Type B pancreatic cell (in vitro differentiated cells): ENCODE data around the gene TECR. TPM values are rescaled to one million over a fixed set of nuclear protein-coding genes. Genes with fewer than 3 reads are reported as not detected.

Experiments
- DNase-seq: peaks from one replicate; pipeline ENCODE4 v3.0.0; 2021; ENCODE audit warnings: mixed read lengths; ENCODE audit not compliant: unreplicated experiment; ENCODE audit errors: extremely low spot score
- H3K27ac Mint-ChIP-seq: 2 replicates; pipeline ENCODE4 v1.8.0; 2021; ENCODE audit warnings: mild to moderate bottlenecking, mixed read lengths
- H3K27me3 Mint-ChIP-seq: 2 replicates; pipeline ENCODE4 v1.8.0; 2021; ENCODE audit warnings: mixed read lengths
- H3K36me3 Mint-ChIP-seq: 2 replicates; pipeline ENCODE4 v1.8.0; 2021; ENCODE audit warnings: mixed read lengths
- H3K4me1 Mint-ChIP-seq: one replicate; pipeline ENCODE4 v1.8.0; 2021; ENCODE audit warnings: mixed read lengths; ENCODE audit not compliant: unreplicated experiment
- H3K4me3 Mint-ChIP-seq: 2 replicates; pipeline ENCODE4 v1.8.0; 2021; ENCODE audit warnings: mild to moderate bottlenecking, mixed read lengths
- H3K9me3 Mint-ChIP-seq: 2 replicates; pipeline ENCODE4 v1.8.0; 2021; ENCODE audit warnings: mixed read lengths
- total RNA-seq: library from RNA; stranded (reverse); gene quantifications from 2 replicates; pipeline ENCODE4 v1.2.1, GENCODE V29; 2021; ENCODE audit warnings: low replicate concordance
- TF ChIP-seq, protein P1 (sequence below): fragments of 200-600 bp; sonication (generic); conservative IDR thresholded peaks from 2 replicates; pipeline ENCODE4 v1.5.0; 2021; ENCODE audit warnings: antibody characterized with exemption, mild to moderate bottlenecking

TECR gene
- total RNA-seq, 1 donor from 2014 or later: 171 TPM

DNA sequence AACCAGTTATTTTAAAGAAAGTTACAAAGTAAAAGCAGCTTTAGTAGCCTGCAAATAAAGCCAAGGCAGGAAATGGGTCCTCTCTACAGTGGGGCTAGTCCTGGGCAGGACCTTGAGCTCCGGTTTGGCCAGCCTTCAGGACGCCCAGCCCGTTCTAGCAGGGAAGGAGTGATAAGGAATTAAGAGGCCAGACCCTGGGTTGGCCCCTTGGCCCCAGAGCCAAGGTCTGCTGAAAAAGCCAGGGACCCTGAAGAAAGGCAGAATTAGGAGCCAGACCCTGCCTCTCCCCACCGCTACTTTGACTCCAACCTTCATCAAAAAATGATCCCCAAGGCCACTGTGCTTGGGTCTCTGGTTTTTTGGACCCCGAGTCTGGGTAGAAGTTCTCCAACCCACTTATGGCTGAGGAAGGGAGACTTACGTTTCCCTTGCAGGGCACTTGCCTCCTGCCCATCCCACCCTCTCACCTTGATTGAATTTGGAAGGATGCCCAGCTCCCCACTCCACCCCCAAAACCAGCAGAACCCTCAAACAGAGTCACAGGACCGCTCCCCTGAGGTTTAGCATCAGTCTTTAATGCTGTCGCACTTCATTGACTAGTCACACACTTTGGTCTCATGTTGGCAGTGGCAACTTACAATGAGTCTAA, 15.1 kb upstream of the TECR start:
- Mint-ChIP-seq H3K27me3 (no peaks in the 10 kb centered on the region), H3K27ac (peak overlapping the region; percentile 80), H3K4me1 (peaks cover 42% of the 10 kb centered on the region), H3K36me3 (peaks cover 24% of the 10 kb centered on the region), H3K4me3 (peak overlapping the region; percentile 94), H3K9me3 (no peaks in the 10 kb centered on the region)
- TF ChIP-seq, protein P1, sequence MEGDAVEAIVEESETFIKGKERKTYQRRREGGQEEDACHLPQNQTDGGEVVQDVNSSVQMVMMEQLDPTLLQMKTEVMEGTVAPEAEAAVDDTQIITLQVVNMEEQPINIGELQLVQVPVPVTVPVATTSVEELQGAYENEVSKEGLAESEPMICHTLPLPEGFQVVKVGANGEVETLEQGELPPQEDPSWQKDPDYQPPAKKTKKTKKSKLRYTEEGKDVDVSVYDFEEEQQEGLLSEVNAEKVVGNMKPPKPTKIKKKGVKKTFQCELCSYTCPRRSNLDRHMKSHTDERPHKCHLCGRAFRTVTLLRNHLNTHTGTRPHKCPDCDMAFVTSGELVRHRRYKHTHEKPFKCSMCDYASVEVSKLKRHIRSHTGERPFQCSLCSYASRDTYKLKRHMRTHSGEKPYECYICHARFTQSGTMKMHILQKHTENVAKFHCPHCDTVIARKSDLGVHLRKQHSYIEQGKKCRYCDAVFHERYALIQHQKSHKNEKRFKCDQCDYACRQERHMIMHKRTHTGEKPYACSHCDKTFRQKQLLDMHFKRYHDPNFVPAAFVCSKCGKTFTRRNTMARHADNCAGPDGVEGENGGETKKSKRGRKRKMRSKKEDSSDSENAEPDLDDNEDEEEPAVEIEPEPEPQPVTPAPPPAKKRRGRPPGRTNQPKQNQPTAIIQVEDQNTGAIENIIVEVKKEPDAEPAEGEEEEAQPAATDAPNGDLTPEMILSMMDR: no peak
- no peak for DNase-seq

DNA sequence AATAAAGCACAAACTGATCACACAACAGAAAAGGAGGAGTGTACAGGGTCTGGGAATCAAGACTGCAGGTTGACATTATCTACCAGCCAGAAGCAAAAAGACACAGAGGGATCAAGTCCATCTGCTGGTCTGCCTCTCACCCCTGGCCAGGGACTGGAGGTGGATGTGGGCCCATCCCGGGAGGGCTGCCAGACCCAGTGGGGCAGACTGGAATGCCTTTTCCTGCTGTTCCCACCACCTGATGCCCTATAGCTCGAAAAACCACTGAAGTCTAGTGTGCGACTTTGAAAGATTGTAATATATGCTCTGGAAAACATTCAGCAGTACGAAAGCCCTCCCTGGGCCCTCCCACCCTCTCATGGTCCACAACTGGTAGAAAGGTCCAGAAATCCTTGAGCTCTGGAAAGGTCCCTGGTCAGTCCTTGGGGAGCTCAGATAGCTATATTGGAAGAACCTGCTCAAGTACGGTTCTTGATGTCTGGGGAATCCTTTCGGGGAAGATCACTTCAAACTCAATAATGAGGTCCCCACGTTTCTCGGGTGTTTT, 13.8 kb upstream of the TECR start:
- Mint-ChIP-seq H3K36me3 (peaks cover 24% of the 10 kb centered on the region), H3K4me3 (peak overlapping the region; percentile 94), H3K27ac (peak overlapping the region; percentile 80), H3K4me1 (peaks cover 40% of the 10 kb centered on the region), H3K9me3 (no peaks in the 10 kb centered on the region), H3K27me3 (no peaks in the 10 kb centered on the region)
- TF ChIP-seq, protein P1: no peak
- DNase-seq: no peak

DNA sequence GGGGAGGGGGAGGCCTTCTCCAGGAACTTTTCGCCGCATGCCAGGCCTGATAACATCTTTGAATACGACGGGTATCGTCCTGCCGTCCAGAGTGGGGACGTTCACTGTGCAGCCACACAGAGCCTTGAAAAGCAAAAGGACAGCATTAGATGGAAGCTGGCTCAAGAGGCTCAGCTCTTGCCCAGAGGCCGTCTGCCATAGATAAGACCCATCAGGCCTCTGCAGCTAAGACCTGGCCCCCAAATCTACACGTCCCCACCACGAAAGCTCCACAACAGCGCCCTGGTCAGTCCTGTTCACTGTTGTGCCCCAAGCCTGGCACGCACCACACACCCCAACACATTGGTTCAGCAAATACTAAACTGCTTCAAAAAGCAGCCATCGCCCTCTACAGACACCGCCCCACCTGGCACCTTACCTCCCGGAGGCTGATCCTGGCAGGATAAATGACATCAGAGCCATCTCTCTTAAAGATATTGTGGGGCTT, 13.3 kb upstream of the TECR start:
- peak overlapping the region; percentile 94 for H3K4me3 Mint-ChIP-seq
- H3K27ac Mint-ChIP-seq: peak overlapping the region; percentile 80
- DNase-seq: no peak
- TF ChIP-seq, protein P1: no peak
- H3K4me1 Mint-ChIP-seq: peaks cover 36% of the 10 kb centered on the region
- H3K9me3 Mint-ChIP-seq: no peaks in the 10 kb centered on the region
- H3K27me3 Mint-ChIP-seq: no peaks in the 10 kb centered on the region
- H3K36me3 Mint-ChIP-seq: peaks cover 24% of the 10 kb centered on the region

DNA sequence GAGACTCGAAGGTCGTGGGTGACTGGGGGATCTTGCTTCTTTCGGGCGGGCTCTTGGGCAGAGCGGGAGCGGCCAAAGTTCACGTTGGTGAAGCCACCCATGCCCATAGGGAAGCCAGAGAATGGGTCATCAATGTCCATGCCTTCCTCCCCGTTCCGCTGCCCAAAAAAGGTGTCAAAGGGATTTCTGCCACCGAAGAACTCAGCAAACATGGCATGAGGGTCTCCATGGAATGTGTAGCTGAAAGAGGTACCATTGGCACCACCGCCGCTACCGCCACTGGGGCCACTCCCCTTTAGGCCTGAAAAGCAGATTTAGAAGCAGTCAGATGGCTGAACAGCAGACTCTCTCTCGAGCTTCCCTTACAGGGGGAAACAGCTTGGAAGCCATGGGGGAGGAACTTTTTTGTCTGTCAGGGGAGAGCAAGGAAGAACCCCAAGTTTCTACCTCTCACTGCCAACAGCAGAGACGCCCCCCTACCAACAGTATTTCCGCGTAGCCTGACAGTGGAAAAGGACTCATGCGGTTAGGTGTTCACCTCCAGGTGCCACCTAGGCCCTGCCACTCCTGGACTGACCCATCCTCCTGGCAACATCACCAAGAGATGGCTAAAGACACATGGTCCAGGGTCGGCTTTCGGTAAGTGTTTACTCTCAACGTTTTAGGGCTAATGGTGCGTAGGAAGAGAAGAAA, 12.5 kb upstream of the TECR start:
- Mint-ChIP-seq H3K9me3 (no peaks in the 10 kb centered on the region), H3K4me3 (peak overlapping the region; percentile 94), H3K27me3 (no peaks in the 10 kb centered on the region), H3K36me3 (peaks cover 24% of the 10 kb centered on the region), H3K27ac (peak overlapping the region; percentile 80), H3K4me1 (peaks cover 32% of the 10 kb centered on the region)
- no peak for DNase-seq
- TF ChIP-seq, protein P1: no peak

DNA sequence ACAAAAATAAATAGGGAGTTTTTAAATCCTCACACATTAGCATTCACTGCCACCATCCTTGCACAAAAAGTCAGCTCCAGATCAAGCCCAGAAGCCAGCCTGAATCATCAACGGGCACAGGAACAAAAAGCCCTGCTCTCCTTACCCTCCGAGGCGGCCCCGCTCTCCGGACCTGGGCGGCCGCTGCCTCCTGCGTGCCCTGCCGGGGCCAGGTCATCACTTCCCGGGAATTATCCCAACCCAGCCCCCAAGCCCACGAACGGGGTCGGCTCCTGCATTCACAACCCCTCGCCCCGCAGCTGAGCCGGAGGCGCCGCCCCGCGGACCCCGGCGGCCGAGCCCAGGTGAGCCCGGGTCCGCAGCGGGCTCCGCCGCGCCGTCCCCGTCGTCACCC, 12.0 kb upstream of the TECR start:
- H3K4me1 Mint-ChIP-seq: peaks cover 32% of the 10 kb centered on the region
- H3K27ac Mint-ChIP-seq: peak overlapping the region; percentile 80
- H3K36me3 Mint-ChIP-seq: peaks cover 24% of the 10 kb centered on the region
- TF ChIP-seq, protein P1: no peak
- H3K27me3 Mint-ChIP-seq: no peaks in the 10 kb centered on the region
- H3K4me3 Mint-ChIP-seq: peak overlapping the region; percentile 94
- no peaks in the 10 kb centered on the region for H3K9me3 Mint-ChIP-seq
- no peak for DNase-seq
